Activated CD8-positive, alpha-beta memory T cell treated with anti-CD3 and anti-CD28 coated beads, Interleukin-2, amount 50 U/mL, for 1 hour (primary cell): ENCODE results near the gene HOMER3.
A peak's percentile ranks its signal among the peaks of the same experiment; 100 is the strongest.
"Not testable (repeated sequence)": the region's sequence is repeated elsewhere in the genome, so short reads cannot be mapped to it uniquely, and the experiment has no call there.

ENCODE experiments used
- DNase-seq: peaks from one replicate; pipeline ENCODE4 v3.0.0-alpha.2; 2020; ENCODE audit errors: extremely low read depth

The HOMER3 gene

GRCh38 chr19:18922228-18922985 is 18.6 kb downstream of the HOMER3 start:
- no peak for DNase-seq

- no peak for DNase-seq
These were observed 19.4 kb downstream of the HOMER3 start for GRCh38 chr19:18921593-18921992.

- no peak for DNase-seq
These were observed 20.6 kb downstream of the HOMER3 start for GRCh38 chr19:18920400-18920799.

DNA sequence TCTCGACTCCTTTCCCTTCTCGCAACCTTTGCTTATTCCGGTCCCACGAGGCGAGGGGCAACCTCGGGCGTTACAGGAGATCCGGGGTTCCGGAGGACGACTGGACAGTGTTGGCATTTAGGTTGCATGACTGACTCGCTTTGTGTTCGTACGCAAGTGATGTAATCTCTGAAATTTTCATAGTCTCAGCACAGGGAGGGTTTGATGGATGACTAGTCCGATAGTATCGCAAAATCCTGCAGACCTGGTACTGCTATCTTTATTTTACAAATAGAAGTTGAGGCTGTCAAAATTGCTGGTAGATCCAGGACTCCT is 21.2 kb downstream of the HOMER3 start:
- DNase-seq, result no peak

GRCh38 chr19:18919086-18919899 is 21.7 kb downstream of the HOMER3 start, which contains the start of the genes COPE and DDX49:
Gene COPE (minus strand): TSS chr19:18919387. CDS start chr19:18919348, 39 bp downstream.
Gene DDX49 (plus strand): TSS chr19:18919715. CDS start chr19:18919742, 27 bp downstream.
- peak; percentile 94 for DNase-seq

- DNase-seq, result not testable (repeated sequence)
These were observed 23.4 kb downstream of the HOMER3 start for GRCh38 chr19:18917593-18917992.

GRCh38 chr19:18915639-18916038 is 25.4 kb downstream of the HOMER3 start:
- DNase-seq, result no peak

GRCh38 chr19:18913466-18913865 is 27.6 kb downstream of the HOMER3 start:
- no peak for DNase-seq

DNA sequence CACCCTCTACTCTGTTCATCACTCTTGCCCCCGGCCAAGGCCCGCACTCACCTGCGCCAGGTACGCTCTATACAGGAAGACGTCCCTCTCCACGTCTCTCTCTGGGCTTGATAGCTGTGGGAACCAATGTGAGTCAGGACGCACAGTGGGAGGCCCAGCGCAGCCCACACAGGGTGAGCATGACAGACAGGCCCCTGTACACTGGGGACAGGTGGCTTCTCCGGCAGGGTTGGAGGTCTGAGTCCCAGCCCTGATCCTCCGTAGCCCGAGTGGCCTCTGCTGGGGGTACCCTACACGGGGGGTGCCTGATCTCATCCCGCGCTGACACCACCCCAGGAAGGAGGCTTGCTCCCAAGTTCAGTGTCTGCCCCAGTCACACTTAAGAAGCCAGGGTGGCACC is 28.1 kb downstream of the HOMER3 start:
- no peak for DNase-seq

GRCh38 chr19:18910801-18911436 is 30.1 kb downstream of the HOMER3 start:
- no peak for DNase-seq

- no peak for DNase-seq
These were observed 31.0 kb downstream of the HOMER3 start for GRCh38 chr19:18910010-18910409.

- no peak for DNase-seq
These were observed 31.9 kb downstream of the HOMER3 start for GRCh38 chr19:18908917-18909619.

GRCh38 chr19:18906605-18907519 is 34.2 kb downstream of the HOMER3 start:
- DNase-seq, result no peak

DNA sequence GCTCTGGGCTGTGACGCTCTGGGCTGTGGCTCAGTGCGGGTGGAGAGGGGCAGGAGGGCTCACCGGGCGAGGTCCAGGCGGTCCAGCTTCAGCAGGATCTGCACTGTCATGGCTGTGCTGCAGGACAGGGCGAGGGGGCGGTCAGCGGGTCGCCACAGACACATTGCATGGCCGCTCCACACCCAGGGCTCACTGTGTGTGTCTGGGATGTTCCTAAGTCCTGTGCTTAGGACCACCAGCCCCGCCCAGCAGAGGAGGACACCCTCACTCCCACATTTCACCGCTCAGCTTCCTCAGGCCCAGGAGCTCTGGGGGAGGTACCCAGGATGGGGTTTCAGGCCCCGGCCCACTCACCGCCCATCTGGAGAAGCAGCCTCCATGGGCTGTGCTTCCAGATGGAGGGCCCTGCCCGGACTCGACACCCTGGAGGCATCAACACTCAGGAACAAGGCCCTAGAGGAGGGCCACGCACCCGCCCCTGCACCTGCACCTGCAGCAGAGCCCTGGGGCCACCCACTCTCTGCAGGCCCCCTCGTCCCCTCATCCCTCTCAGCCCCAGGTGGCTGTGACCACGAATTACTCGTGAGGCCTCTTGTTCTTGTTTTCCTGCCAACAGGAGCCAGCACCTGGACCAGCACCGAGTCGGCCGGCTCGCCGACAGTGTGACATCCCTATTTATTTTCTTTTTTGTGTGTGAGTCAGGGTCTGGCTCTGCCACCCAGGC is 35.3 kb downstream of the HOMER3 start:
- DNase-seq, result no peak

DNA sequence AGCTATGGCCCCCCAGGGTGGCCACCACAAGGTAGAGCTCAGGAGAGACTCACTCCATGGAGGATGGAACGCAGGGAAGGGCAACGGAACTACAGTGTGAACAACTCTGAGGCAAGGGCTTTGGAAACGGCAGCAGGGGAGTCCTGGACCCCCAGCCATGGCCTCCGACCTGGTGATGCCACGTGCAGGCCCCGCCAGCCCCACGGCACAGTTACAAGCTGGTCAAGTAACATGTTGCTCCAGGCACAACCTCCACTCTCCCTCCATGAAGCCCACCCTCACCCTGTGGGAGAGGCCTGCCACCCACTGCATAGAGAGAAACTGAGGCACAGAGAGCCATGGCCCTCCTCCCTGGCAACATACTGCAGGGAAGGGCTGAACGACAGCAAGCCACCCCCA is 36.0 kb downstream of the HOMER3 start:
- no peak for DNase-seq

GRCh38 chr19:18904334-18905057 is 36.5 kb downstream of the HOMER3 start:
- DNase-seq, result no peak

DNA sequence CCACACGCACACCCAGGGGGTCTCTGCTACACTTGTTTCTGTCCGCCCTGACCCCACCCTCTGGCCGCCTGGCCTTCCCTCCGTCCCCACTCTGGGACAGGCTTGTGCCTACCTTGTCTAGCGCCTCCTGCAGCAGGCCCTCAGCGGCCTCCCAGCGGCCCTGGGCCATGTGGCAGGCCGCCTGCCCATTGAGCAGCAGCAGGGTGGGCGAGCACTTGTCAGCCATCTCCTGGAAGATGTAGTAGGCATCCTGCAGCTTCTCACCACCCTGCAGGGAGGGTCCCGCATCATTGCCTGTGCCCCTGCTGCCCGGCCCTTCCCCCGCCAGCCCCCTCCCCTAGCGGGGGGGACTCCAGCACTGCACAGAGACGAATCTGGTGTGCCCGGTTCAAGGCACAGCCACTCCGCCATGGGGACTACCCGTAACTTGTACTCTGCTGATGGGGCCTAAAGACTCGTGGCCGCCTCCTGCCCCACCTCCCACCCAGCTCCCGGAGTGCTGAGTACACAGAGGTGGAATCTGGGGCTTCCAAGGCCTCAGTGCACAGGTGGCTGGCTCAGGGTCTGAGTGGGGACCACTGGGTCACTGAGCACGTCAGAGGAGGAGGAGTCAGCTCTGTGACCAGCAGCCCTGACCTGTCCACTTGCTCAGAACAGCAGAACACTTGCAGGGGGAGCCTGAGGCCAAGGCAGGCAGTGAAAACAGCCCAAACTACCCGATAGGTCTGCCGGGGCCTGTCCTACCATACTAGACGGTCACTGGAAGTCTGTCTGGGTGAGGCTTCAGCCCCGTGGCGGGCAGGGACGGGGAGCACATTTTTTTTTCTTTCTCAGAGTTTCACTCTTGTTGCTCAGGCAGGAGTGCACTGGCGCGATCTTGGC is 37.6 kb downstream of the HOMER3 start:
- no peak for DNase-seq

DNA sequence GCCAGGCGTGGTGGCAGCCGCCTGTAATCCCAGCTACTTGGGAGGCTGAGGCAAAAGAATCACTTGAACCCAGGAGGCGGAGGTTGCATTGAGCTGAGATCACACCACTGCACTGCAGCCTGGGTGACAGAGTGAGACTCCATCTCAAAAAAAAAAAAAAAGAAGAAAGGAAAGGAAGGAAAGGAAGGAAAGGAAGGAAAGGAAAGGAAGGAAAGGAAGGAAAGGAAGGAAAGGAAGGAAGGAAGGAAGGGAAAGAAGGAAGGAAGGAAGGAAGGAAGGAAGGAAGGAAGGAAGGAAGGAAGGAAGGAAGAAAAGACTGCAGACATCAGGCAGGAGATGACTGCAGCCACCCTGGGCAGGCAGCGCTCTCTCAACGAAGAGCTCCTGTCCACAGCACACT is 38.5 kb downstream of the HOMER3 start:
- not testable (repeated sequence) for DNase-seq

GRCh38 chr19:18901491-18901890 is 39.5 kb downstream of the HOMER3 start:
- DNase-seq, result no peak
